H9 (cell line): ENCODE results near the gene DNAJC15. TPM values are rescaled to one million over a fixed set of nuclear protein-coding genes. Genes with fewer than 3 reads are reported as not detected.

Experiments
- DNase-seq: peaks from one replicate; pipeline ENCODE4 v3.0.0-alpha.2; 2017
- H2AFZ ChIP-seq: one replicate; pipeline ENCODE4 v1.6.1; 2013; ENCODE audit warnings: mild to moderate bottlenecking, low read length, control low read depth, moderate library complexity
- H2AK5ac ChIP-seq: 2 replicates; pipeline ENCODE4 v1.6.1; 2013; ENCODE audit warnings: low read length, control low read depth, mixed read lengths; ENCODE audit not compliant: insufficient read length
- H2BK120ac ChIP-seq: one replicate; pipeline ENCODE4 v1.6.1; 2013; ENCODE audit warnings: low read depth, mild to moderate bottlenecking, low read length, control low read depth, inconsistent platforms; ENCODE audit not compliant: poor library complexity, severe bottlenecking
- H2BK12ac ChIP-seq: 2 replicates; pipeline ENCODE4 v1.6.1; 2013; ENCODE audit warnings: low read length, control low read depth, mixed read lengths, low read depth; ENCODE audit not compliant: insufficient read length
- H2BK15ac ChIP-seq: 2 replicates; pipeline ENCODE4 v1.6.1; 2013; ENCODE audit warnings: low read depth, low read length, control low read depth
- H2BK20ac ChIP-seq: one replicate; pipeline ENCODE4 v1.6.1; 2013; ENCODE audit warnings: low read depth, mild to moderate bottlenecking, low read length, control low read depth, inconsistent platforms; ENCODE audit not compliant: poor library complexity, severe bottlenecking
- H2BK5ac ChIP-seq: 2 replicates; pipeline ENCODE4 v1.6.1; 2013; ENCODE audit warnings: low read length, control low read depth, mixed read lengths; ENCODE audit not compliant: insufficient read length
- H3K14ac ChIP-seq: 2 replicates; pipeline ENCODE4 v1.6.1; 2013; ENCODE audit warnings: low read length, control low read depth; ENCODE audit not compliant: insufficient read depth
- H3K18ac ChIP-seq: 2 replicates; pipeline ENCODE4 v1.6.1; 2013; ENCODE audit warnings: low read depth, mild to moderate bottlenecking, mixed read lengths, low read length, control low read depth; ENCODE audit not compliant: insufficient read length
- H3K23ac ChIP-seq: 2 replicates; pipeline ENCODE4 v1.6.1; 2013; ENCODE audit warnings: low read length, control low read depth, mixed read lengths, low read depth; ENCODE audit not compliant: insufficient read length
- H3K23me2 ChIP-seq: 2 replicates; pipeline ENCODE4 v1.6.1; 2013; ENCODE audit warnings: low read depth, mild to moderate bottlenecking, mixed read lengths, low read length, control low read depth; ENCODE audit not compliant: insufficient read length, poor library complexity, severe bottlenecking
- H3K27ac ChIP-seq: 2 replicates; pipeline ENCODE4 v1.5.1; 2013; ENCODE audit warnings: low read length, control low read depth, mixed read lengths, low read depth; ENCODE audit not compliant: insufficient read length
- H3K27me3 ChIP-seq: 2 replicates; pipeline ENCODE4 v1.6.1; 2013; ENCODE audit warnings: low read length, control low read depth, inconsistent platforms; ENCODE audit not compliant: insufficient read depth
- H3K4ac ChIP-seq: 2 replicates; pipeline ENCODE4 v1.6.1; 2013; ENCODE audit warnings: low read depth, mild to moderate bottlenecking, control low read depth, inconsistent platforms, low read length, moderate library complexity
- H3K4me1 ChIP-seq: 2 replicates; pipeline ENCODE4 v1.6.1; 2013; ENCODE audit warnings: low read length, control low read depth, inconsistent platforms; ENCODE audit not compliant: insufficient read depth
- H3K4me2 ChIP-seq: 2 replicates; pipeline ENCODE4 v1.6.1; 2013; ENCODE audit warnings: low read length, control low read depth, mixed read lengths; ENCODE audit not compliant: insufficient read length, insufficient read depth
- H3K56ac ChIP-seq: 2 replicates; pipeline ENCODE4 v1.6.1; 2013; ENCODE audit warnings: low read depth, mild to moderate bottlenecking, mixed read lengths, low read length, control low read depth; ENCODE audit not compliant: insufficient read length
- H3K79me1 ChIP-seq: 2 replicates; pipeline ENCODE4 v1.6.1; 2013; ENCODE audit warnings: low read depth, mild to moderate bottlenecking, moderate library complexity, low read length, control low read depth, inconsistent platforms; ENCODE audit not compliant: insufficient read depth, poor library complexity, severe bottlenecking
- H3K79me2 ChIP-seq: 2 replicates; pipeline ENCODE4 v1.6.1; 2013; ENCODE audit warnings: low read length, control low read depth, inconsistent platforms; ENCODE audit not compliant: insufficient read depth
- H3K9ac ChIP-seq: 2 replicates; pipeline ENCODE4 v1.6.1; 2013; ENCODE audit warnings: low read length, control low read depth, mixed read lengths; ENCODE audit not compliant: insufficient read length; ENCODE audit errors: extremely low read depth
- H3K9me3 ChIP-seq: one replicate; pipeline ENCODE4 v1.6.1; 2013; ENCODE audit warnings: low read depth, low read length, inconsistent platforms; ENCODE audit not compliant: control insufficient read depth
- H3T11ph ChIP-seq: one replicate; pipeline ENCODE4 v1.6.1; 2013; ENCODE audit warnings: mild to moderate bottlenecking, low read length, control low read depth, inconsistent platforms
- H4K20me1 ChIP-seq: one replicate; pipeline ENCODE4 v1.6.1; 2013; ENCODE audit not compliant: control insufficient read depth, insufficient read length, insufficient read depth
- H4K5ac ChIP-seq: 2 replicates; pipeline ENCODE4 v1.6.1; 2013; ENCODE audit warnings: low read depth, mild to moderate bottlenecking, mixed read lengths, low read length, control low read depth; ENCODE audit not compliant: insufficient read length
- H4K8ac ChIP-seq: replicated peaks from 2 replicates; pipeline ENCODE4 v1.6.1; 2013; ENCODE audit warnings: low read length, control low read depth, mixed read lengths, low read depth; ENCODE audit not compliant: insufficient read length
- H4K91ac ChIP-seq: 2 replicates; pipeline ENCODE4 v1.6.1; 2013; ENCODE audit warnings: low read depth, mild to moderate bottlenecking, moderate library complexity, mixed read lengths, low read length, control low read depth; ENCODE audit not compliant: insufficient read length
- H3K27ac Mint-ChIP-seq, 3 experiments: 2 replicates in 2 of 3; 3 replicates in 1 of 3; pipeline ENCODE4 v1.8.0; 2020 to 2021; ENCODE audit warnings: mixed read lengths in 3 of 3, mild to moderate bottlenecking in 1 of 3, moderate library complexity in 1 of 3
- H3K27me3 Mint-ChIP-seq: 2 replicates; pipeline ENCODE4 v1.8.0; 2021; ENCODE audit warnings: low read depth, mild to moderate bottlenecking, moderate library complexity, mixed read lengths
- H3K36me3 Mint-ChIP-seq, 3 experiments: 2 replicates in 2 of 3; 3 replicates in 1 of 3; pipeline ENCODE4 v1.8.0; 2020 to 2021; ENCODE audit warnings: low read depth in 3 of 3, mixed read lengths in 3 of 3; ENCODE audit not compliant: insufficient read depth in 1 of 3
- H3K4me1 Mint-ChIP-seq, 2 experiments: 2 replicates each; pipeline ENCODE4 v1.8.0; 2020; ENCODE audit warnings: mixed read lengths in 2 of 2
- H3K4me3 Mint-ChIP-seq, 2 experiments: 2 replicates in 1 of 2; 3 replicates in 1 of 2; pipeline ENCODE4 v1.8.0; 2020 to 2021; ENCODE audit warnings: mild to moderate bottlenecking in 2 of 2, mixed read lengths in 2 of 2, moderate library complexity in 1 of 2
- H3K9me3 Mint-ChIP-seq, 2 experiments: 2 replicates in 1 of 2; 3 replicates in 1 of 2; pipeline ENCODE4 v1.8.0; 2020; ENCODE audit warnings: mild to moderate bottlenecking in 2 of 2, mixed read lengths in 2 of 2, moderate library complexity in 1 of 2
- CTCF ChIP-seq: fragments of 200-600 bp; sonication (generic); conservative IDR thresholded peaks from 3 replicates; pipeline ENCODE4 v1.8.0; 2021; ENCODE audit warnings: antibody characterized with exemption, mild to moderate bottlenecking
- WGBS: extraction: QIAGEN DNeasy Blood & Tissue Kit; methylation state at CpG from one replicate; pipeline ENCODE4 v1.1.7; 2013; ENCODE audit warnings: missing lambda C conversion rate, low lambda C conversion rate, mixed read lengths; ENCODE audit not compliant: insufficient read length; ENCODE audit errors: extremely low coverage; 5-methylcytosine and 5-hydroxymethylcytosine counted together
- total RNA-seq: library from RNA; stranded (reverse); gene quantifications from 2 replicates; pipeline ENCODE4 v1.2.1, GENCODE V29; 2021

DNAJC15 gene
- total RNA-seq, 1 experiment from 2014 or later: 13.4 TPM

GRCh38 chr13:43118521-43118920 is 95.1 kb downstream of the DNAJC15 start:
- H4K20me1 ChIP-seq: no peaks in the 10 kb centered on the region
- H3K4me3 Mint-ChIP-seq: no peak overlapping the region
- no peak overlapping the region for H3K23ac ChIP-seq
- H3K9me3 ChIP-seq: no peaks in the 10 kb centered on the region
- H3K27me3 Mint-ChIP-seq: no peaks in the 10 kb centered on the region
- no peak overlapping the region for H3T11ph ChIP-seq
- no peaks in the 10 kb centered on the region; a peak in 1 of 7 replicates for H3K36me3 Mint-ChIP-seq
- H3K23me2 ChIP-seq: no peaks in the 10 kb centered on the region
- H3K4ac ChIP-seq: no peak overlapping the region
- no CpG with 5 or more reads among the region's 6 CpGs for WGBS
- no peaks in the 10 kb centered on the region for H3K4me1 ChIP-seq
- H3K9me3 Mint-ChIP-seq: no peaks in the 10 kb centered on the region
- H3K18ac ChIP-seq: no peak overlapping the region
- no peaks in the 10 kb centered on the region for H3K27me3 ChIP-seq
- no peak overlapping the region for H2BK5ac ChIP-seq
- no peak for TF ChIP-seq CTCF
- H2AK5ac ChIP-seq: no peak overlapping the region
- H3K9ac ChIP-seq: no peak overlapping the region
- H4K91ac ChIP-seq: no peak overlapping the region
- no peak overlapping the region for H2BK20ac ChIP-seq
- H3K4me1 Mint-ChIP-seq: peaks cover 3 to 4% of the 10 kb centered on the region in 2 experiments; a peak in 3 of 4 replicates
- no peak overlapping the region for H3K56ac ChIP-seq
- no peak overlapping the region for H3K14ac ChIP-seq
- no peaks in the 10 kb centered on the region for H3K79me2 ChIP-seq
- H2BK12ac ChIP-seq: no peak overlapping the region
- no peak for DNase-seq
- H3K27ac Mint-ChIP-seq: no peak overlapping the region
- no peak overlapping the region for H4K5ac ChIP-seq
- no peak overlapping the region for H3K27ac ChIP-seq
- H3K79me1 ChIP-seq: no peaks in the 10 kb centered on the region
- no peak overlapping the region for H2BK120ac ChIP-seq
- no peak overlapping the region for H2AFZ ChIP-seq
- no peak overlapping the region for H2BK15ac ChIP-seq
- H3K4me2 ChIP-seq: no peak overlapping the region
- no peak overlapping the region for H4K8ac ChIP-seq
